Measurements from ENCODE around the gene UNC5A. TPM values are rescaled to one million over a fixed set of nuclear protein-coding genes. Genes with fewer than 3 reads are reported as not detected.

The UNC5A gene
- total RNA-seq, 6 experiments from 2014 or later, result not detected

DNA sequence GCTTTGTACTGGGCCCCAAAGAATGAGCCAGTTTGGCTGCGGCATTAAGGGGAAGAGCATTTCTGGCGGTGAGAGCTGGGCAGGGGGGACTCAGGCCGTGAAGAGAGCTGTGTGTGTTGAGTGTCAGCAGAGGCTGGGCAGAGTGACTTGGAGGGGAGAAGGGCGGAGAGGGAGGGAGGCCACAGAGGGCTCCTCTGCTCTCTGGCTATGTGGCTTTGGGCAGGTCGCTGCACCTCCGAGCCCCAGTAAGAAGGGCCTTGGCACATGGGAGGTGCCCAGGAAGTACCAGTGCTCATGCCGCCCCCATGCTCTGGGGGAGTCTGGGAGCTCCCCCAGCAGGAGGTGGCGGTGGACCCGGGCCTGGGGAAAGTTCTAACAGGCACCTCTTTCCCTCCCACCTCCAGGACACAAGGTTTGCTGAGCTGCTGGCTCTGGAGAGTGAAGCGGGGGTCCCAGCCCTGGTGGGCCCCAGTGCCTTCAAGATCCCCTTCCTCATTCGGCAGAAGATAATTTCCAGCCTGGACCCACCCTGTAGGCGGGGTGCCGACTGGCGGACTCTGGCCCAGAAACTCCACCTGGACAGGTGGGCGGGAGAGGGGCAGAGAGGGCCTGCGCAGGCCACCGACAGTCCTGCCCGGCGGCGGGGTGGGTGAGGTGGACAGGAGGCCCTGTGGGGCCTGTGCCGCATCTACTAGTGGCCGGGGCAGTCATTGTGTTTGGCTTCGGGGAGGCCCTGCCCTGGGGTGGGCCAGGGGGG is 68.7 kb downstream of the UNC5A start:
- H3K36me3 Mint-ChIP-seq (ENCODE audit: low read depth), result no peaks in the 10 kb centered on the region
- H3K4me3 Mint-ChIP-seq, result no peak overlapping the region
- TF ChIP-seq, protein P1, sequence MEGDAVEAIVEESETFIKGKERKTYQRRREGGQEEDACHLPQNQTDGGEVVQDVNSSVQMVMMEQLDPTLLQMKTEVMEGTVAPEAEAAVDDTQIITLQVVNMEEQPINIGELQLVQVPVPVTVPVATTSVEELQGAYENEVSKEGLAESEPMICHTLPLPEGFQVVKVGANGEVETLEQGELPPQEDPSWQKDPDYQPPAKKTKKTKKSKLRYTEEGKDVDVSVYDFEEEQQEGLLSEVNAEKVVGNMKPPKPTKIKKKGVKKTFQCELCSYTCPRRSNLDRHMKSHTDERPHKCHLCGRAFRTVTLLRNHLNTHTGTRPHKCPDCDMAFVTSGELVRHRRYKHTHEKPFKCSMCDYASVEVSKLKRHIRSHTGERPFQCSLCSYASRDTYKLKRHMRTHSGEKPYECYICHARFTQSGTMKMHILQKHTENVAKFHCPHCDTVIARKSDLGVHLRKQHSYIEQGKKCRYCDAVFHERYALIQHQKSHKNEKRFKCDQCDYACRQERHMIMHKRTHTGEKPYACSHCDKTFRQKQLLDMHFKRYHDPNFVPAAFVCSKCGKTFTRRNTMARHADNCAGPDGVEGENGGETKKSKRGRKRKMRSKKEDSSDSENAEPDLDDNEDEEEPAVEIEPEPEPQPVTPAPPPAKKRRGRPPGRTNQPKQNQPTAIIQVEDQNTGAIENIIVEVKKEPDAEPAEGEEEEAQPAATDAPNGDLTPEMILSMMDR (IDR thresholded peaks at IDR 0.05), result no peak
- H3K27ac Mint-ChIP-seq, result no peak overlapping the region
- peaks cover 10% of the 10 kb centered on the region; the same call in 1 of the 2 replicates for H3K4me1 Mint-ChIP-seq (ENCODE audit: low read depth)
- DNase-seq, result no peak
- no peaks in the 10 kb centered on the region for H3K9me3 Mint-ChIP-seq
- H3K27me3 Mint-ChIP-seq (ENCODE audit: insufficient read depth), result peaks cover 58% of the 10 kb centered on the region

DNA sequence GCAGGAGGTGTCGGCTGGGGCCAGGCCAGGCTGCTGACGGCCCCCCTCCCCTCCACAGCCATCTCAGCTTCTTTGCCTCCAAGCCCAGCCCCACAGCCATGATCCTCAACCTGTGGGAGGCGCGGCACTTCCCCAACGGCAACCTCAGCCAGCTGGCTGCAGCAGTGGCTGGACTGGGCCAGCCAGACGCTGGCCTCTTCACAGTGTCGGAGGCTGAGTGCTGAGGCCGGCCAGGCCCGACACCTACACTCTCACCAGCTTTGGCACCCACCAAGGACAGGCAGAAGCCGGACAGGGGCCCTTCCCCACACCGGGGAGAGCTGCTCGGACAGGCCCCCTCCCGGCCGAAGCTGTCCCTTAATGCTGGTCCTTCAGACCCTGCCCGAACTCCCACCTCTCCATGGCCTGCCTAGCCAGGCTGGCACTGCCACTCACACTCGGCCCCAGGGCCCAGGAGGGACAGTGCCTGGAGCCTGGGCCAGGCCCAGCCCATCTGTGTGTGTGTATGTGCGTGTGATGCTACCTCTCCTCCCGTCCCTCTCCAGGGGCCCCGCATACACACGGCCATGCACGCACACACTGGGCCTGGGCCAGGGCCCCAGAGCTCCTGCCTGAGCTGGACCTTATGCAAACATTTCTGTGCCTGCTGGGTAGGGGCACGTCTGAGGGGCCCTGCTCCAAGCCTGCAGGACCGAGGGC is 69.5 kb downstream of the UNC5A start:
- Mint-ChIP-seq H3K4me1 (ENCODE audit: low read depth) (peaks cover 10% of the 10 kb centered on the region; the same call in 1 of the 2 replicates), H3K27me3 (ENCODE audit: insufficient read depth) (peaks cover 59% of the 10 kb centered on the region), H3K9me3 (no peaks in the 10 kb centered on the region), H3K4me3 (no peak overlapping the region), H3K27ac (no peak overlapping the region), H3K36me3 (ENCODE audit: low read depth) (no peaks in the 10 kb centered on the region)
- no peak for DNase-seq
- TF ChIP-seq, protein P1 (IDR thresholded peaks at IDR 0.05), result no peak

DNA sequence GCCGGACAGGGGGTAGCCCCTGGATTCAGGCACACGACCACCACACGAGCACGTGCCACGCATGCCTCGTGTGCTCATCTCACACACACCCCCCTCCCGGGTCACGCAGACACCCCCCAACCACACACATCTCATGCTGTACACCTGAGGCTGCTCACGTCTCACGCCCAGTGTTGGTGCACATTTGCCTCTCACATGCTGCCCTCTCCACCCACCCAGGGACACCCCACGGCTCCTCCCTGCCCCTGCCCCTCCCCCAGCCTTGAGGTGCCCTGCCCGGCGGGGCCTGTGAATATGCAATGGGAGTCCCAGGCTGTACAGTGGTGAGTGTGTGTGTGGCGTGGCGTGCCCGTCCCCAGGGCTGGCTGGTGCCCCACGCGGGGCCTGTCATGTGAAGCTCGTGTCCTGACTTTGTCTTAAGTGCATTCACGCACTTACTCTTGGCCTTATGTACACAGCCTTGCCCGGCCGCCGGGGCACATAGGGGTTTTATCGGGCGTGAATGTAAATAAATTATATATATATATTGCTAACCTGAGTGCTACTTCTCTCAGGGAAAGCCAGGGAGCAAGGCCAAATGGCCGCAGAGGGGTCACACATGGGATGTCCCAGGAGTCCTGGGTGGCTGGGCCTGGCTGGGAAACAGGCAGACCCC is 70.1 kb downstream of the UNC5A start:
- Mint-ChIP-seq H3K9me3 (no peaks in the 10 kb centered on the region), H3K36me3 (ENCODE audit: low read depth) (no peaks in the 10 kb centered on the region), H3K27ac (no peak overlapping the region), H3K4me1 (ENCODE audit: low read depth) (peaks cover 10% of the 10 kb centered on the region; the same call in 1 of the 2 replicates), H3K27me3 (ENCODE audit: insufficient read depth) (peaks cover 55% of the 10 kb centered on the region), H3K4me3 (no peak overlapping the region)
- TF ChIP-seq, protein P1 (IDR thresholded peaks at IDR 0.05), result no peak
- no peak for DNase-seq

DNA sequence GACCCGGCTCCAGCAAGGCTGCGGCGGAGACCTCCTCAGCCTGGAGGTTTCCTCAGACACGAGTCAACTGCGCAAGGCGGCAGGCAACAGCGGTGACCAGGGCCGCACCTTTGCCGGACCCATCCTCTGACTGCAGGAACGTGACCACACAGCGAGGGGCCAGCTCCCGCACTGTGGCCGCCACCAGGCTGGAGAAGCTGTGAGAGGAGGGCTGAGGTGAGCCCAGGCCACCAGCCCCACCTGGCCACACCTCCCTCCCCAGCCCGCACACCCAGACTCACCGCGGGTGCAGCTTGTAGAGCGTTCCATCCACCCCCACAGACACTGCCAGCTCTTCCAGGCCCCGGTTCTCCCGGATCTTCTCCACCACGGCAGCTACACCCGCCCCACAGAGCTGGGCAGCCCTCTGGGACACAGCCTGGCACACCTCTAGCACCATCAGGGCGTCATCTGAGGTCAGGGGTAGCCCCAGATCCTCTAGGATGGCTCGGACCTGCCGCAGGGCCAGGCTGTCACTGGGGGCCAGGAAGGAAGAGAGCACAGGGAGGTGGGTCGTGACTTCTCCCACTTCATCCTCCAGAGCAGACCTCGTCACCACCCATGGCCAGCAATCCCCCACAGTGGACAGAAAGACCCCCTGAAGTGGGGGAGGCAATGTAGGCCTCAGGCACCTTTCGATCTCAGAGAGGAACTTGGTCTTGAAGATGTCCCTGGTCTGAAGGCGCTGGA is 70.8 kb downstream of the UNC5A start:
- TF ChIP-seq, protein P1 (IDR thresholded peaks at IDR 0.05), result no peak
- no peak for DNase-seq

More for the DNA sequence above, 70.8 kb downstream of the UNC5A start:
- H3K4me3 Mint-ChIP-seq, result no peak overlapping the region
- H3K4me1 Mint-ChIP-seq (ENCODE audit: low read depth), result peaks cover 10% of the 10 kb centered on the region; the same call in 1 of the 2 replicates
- H3K9me3 Mint-ChIP-seq, result no peaks in the 10 kb centered on the region
- H3K36me3 Mint-ChIP-seq (ENCODE audit: low read depth), result no peaks in the 10 kb centered on the region
- H3K27ac Mint-ChIP-seq, result no peak overlapping the region
- peaks cover 52% of the 10 kb centered on the region for H3K27me3 Mint-ChIP-seq (ENCODE audit: insufficient read depth)

All from HFFc6 (cell line).